GM12865 (cell line): ENCODE measurements around the gene KIRREL3.

Experiments used
- DNase-seq: peaks from one replicate; pipeline ENCODE4 v3.0.0; 2010; ENCODE audit warnings: low read depth
- H3K4me3 ChIP-seq: 2 replicates; pipeline ENCODE4 v1.5.1; 2011; ENCODE audit warnings: mild to moderate bottlenecking, low read depth, low read length, control low read depth
- CTCF ChIP-seq: IDR thresholded peaks from 2 replicates; pipeline ENCODE4 v1.5.1; 2011; ENCODE audit warnings: low read length, control low read depth, low read depth, inconsistent platforms; ENCODE audit not compliant: insufficient read depth; ENCODE audit errors: missing control alignments

Gene KIRREL3

GRCh38 chr11:126870021-126870420 lies 130.5 kb downstream of the KIRREL3 start:
- DNase-seq: no peak

GRCh38 chr11:126868741-126869140 lies 131.8 kb downstream of the KIRREL3 start:
- no peak for DNase-seq
- TF ChIP-seq CTCF: no peak
- no peak overlapping the region for H3K4me3 ChIP-seq

More at GRCh38 chr11:126870021-126870420, 130.5 kb downstream of the KIRREL3 start:
- H3K4me3 ChIP-seq: no peak overlapping the region
- no peak for TF ChIP-seq CTCF

DNA sequence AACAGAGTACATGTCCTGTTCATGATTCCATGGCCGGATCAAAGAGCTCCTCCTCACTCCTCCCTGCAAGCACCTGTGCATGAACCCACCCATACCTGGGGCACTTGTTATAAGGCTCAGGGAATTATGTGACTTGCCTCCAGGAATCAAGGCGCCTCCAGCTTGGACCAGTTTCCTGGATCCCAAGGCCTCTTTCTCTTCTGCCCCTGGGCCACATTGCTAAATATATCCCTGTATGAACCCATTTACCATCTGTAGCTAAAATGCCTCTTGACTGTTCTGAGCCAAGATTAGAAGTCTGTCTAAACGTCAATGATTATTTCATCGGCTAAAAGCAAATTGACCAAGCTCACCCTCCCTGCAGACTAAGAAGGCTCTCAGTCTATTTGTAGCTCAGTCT lies 135.6 kb downstream of the KIRREL3 start:
- TF ChIP-seq CTCF: no peak
- no peak overlapping the region for H3K4me3 ChIP-seq
- DNase-seq: no peak

GRCh38 chr11:126863294-126863997 lies 137.1 kb downstream of the KIRREL3 start:
- DNase-seq: peak; percentile 30
- no peak for TF ChIP-seq CTCF
- no peak overlapping the region for H3K4me3 ChIP-seq

DNA sequence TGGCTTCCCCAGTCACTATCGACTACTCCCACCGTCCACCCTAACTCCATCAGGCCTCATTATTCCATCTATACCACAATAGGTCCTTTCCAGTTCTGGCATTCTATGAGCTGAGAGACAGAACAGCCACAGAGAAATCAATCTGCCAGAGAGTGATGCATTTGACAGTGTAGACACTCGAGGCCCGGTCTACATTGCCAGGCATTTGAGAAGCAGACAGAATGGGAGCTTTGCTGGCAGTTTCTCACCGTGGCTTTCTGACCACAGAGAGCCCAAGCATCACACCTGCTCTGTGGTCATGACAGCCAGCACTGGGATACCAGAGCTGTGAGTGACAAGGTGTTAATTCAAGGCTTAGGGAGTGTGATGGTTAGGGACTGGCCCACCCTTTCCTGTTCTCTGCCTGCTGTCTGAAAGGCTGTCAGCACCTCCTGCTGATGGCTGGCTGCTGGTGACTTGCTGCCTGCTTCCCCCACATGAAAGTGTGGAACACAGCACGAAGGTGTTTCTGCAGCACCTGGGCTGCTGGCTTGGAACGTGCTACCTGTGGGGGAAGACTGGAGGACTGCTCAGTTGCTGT lies 137.8 kb downstream of the KIRREL3 start:
- peak; percentile 51 for DNase-seq

DNA sequence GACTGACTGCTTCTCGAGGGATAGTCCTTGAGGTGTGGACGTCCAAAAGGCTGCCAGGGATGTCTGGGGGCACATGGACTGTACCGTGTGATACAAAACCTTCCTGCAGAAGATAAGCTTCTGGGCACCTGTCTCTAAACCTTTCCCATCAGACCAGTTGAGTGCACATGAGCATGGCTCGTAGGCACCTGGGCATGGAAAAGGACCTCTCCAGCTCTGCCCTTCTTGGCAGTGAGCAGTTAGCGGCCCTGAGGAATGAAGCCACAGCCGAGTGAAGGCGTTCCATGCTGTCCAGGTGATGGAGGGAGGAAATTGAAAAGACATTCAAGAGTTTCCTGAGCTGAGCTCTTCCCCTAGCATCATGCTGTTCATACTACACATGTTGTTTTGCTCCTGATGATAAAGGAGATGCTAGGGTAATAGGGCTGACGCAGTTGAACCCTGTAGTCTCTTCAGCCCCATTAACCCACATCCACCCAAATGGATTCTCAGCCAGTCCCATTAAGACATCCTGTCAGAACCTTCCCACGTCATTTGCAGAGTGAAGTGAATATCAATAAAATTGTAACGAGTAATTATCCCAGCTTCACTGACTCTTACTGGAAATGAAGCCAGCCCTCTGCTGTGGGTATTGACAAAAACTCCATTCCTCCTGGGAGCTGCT lies 138.6 kb downstream of the KIRREL3 start:
- no peak for DNase-seq
- H3K4me3 ChIP-seq: no peak overlapping the region
- TF ChIP-seq CTCF: no peak

More for the DNA sequence above, 137.8 kb downstream of the KIRREL3 start:
- no peak for TF ChIP-seq CTCF
- H3K4me3 ChIP-seq: no peak overlapping the region
